Keratinocyte (primary cell): ENCODE results near the gene SIAH2.

Experiments used
- EZH2 ChIP-seq: IDR thresholded peaks from one replicate; pipeline ENCODE4 v1.6.1; 2012; ENCODE audit warnings: inconsistent platforms, mild to moderate bottlenecking, low read length, moderate library complexity
- TF ChIP-seq, protein P1 (sequence below), 3 experiments: IDR thresholded peaks in 1 of 3; conservative IDR thresholded peaks in 1 of 3; optimal IDR thresholded peaks in 1 of 3; 2 replicates in 2 of 3; 3 replicates in 1 of 3; pipeline versions ENCODE3 to v1.5.1; 2011; ENCODE audit warnings: low read length in 3 of 3, mild to moderate bottlenecking in 3 of 3, moderate library complexity in 2 of 3, control low read depth in 1 of 3, inconsistent platforms in 1 of 3; ENCODE audit not compliant: insufficient read depth in 2 of 3; ENCODE audit errors: extremely low read depth in 1 of 3

DNA sequence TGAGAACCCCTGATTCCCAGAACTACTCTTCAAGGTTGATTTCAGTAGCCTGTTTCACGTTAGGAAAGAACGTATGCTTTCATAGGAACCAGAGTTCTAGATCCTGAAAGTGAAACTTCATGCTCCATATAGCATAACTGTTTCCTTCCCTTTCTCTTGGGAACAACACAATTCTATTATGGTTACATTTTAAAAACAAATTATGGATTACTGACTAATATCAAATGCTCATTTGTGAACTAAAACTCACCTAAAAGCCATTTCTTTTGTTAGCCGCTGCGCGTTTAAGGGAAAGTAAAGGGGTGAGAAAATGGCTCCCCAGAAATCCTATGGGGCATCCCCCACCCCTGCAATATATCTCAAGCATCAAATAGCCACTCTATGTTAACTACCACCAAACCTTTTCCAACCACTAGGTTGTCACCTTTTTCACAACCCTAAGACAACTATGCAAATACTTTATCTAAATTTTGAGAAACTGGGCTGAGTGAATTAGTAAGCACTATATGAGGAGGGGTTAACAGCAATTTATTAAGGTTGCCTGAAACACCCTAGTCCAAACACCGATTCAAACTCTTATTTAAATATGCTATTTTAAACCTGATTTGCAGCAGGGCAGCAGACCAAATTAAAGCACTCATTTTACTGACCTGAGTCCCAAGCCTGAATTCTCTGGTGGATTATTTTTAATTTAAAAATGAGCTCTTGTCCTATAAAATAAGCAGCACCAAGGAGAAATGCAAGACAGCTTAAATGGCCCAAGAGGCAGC lies 2.4 kb downstream of the SIAH2 start:
- TF ChIP-seq, protein P1, sequence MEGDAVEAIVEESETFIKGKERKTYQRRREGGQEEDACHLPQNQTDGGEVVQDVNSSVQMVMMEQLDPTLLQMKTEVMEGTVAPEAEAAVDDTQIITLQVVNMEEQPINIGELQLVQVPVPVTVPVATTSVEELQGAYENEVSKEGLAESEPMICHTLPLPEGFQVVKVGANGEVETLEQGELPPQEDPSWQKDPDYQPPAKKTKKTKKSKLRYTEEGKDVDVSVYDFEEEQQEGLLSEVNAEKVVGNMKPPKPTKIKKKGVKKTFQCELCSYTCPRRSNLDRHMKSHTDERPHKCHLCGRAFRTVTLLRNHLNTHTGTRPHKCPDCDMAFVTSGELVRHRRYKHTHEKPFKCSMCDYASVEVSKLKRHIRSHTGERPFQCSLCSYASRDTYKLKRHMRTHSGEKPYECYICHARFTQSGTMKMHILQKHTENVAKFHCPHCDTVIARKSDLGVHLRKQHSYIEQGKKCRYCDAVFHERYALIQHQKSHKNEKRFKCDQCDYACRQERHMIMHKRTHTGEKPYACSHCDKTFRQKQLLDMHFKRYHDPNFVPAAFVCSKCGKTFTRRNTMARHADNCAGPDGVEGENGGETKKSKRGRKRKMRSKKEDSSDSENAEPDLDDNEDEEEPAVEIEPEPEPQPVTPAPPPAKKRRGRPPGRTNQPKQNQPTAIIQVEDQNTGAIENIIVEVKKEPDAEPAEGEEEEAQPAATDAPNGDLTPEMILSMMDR (optimal IDR thresholded peaks at IDR 0.05 in 1 of 3, IDR thresholded peaks at IDR 0.05 in 1 of 3, conservative IDR thresholded peaks at IDR 0.05 in 1 of 3; ENCODE audit: extremely low read depth in 1 of 3, insufficient read depth in 2 of 3, low read length in 3 of 3): no peak
- TF ChIP-seq EZH2: no peak
